ENCODE results near the gene PTH1R. TPM values are rescaled to one million over a fixed set of nuclear protein-coding genes. Genes with fewer than 3 reads are reported as not detected.

PTH1R gene
- total RNA-seq, 1 experiment from 2014 or later, result not detected

DNA sequence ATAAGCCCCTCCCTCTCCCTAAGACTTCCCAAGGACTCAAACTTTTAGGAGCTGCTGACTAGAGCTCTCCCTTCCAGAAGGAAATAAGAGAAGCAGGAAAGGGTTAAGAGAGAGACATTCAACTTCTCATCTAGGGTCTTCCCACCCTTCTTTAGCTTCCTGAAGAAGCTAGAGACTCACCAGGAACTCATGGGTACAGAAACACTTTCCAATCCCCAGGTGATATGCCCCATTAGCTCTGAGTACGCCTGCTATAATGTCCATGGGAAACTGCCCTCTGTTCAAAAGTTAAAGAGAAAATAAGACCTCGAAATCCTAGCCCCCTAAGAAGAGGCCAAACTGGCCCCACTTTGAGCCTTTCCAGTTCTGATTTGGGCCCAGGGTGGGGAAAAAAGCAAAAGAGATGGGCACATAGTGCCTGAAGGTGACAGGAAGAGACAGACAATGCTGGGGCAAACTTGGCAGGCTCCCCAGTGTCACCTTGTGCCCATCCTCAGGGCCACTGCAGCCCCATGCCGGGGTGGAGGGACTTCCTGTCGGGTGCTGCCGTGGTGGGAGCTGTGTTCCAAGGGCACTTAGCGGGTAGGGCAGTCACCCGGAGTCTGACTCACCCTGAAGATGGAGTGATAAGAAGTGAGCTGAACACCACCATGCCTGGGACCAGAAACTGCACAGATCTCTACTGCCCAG lies 69.5 kb downstream of the PTH1R start:
- H3K27me3 ChIP-seq (ENCODE audit: control insufficient read depth, insufficient read depth, low read length), result no peaks in the 10 kb centered on the region
- intact Hi-C loops (cut with micrococcal nuclease; ENCODE audit: unreplicated experiment) (no loop called here), in situ Hi-C loops (cut with HindIII; ENCODE audit: low pct_unique_long_range_greater_than_20kb, low sequenced_read_pairs) (no loop called here)
- ATAC-seq, result peak; percentile 81
- ChIA-PET POLR2A (no interaction called here), CTCF (no interaction called here)
- no peaks in the 10 kb centered on the region for H3K9me3 ChIP-seq (ENCODE audit: control insufficient read depth, insufficient read depth, low read depth, low read length)
- BruUV-seq (replicated peaks), result no TSS peak
- no peaks in the 10 kb centered on the region; the same call in 1 of the 2 replicates for H3K36me3 ChIP-seq (ENCODE audit: control insufficient read depth, insufficient read depth, low read length)
- peaks cover 53% of the 10 kb centered on the region for H3K4me1 ChIP-seq (ENCODE audit: control insufficient read depth, insufficient read depth, low read length)
- TF ChIP-seq TCF7L2 (IDR thresholded peaks at IDR 0.05; ENCODE audit: low read depth, low read length), result no peak
- no peak for TF ChIP-seq SIN3A (IDR thresholded peaks at IDR 0.05; ENCODE audit: borderline replicate concordance, insufficient read depth, low read depth, low read length)
- no peak for TF ChIP-seq POLR2AphosphoS5 (IDR thresholded peaks at IDR 0.05; ENCODE audit: low read depth, low read length)
- TF ChIP-seq, protein P1, sequence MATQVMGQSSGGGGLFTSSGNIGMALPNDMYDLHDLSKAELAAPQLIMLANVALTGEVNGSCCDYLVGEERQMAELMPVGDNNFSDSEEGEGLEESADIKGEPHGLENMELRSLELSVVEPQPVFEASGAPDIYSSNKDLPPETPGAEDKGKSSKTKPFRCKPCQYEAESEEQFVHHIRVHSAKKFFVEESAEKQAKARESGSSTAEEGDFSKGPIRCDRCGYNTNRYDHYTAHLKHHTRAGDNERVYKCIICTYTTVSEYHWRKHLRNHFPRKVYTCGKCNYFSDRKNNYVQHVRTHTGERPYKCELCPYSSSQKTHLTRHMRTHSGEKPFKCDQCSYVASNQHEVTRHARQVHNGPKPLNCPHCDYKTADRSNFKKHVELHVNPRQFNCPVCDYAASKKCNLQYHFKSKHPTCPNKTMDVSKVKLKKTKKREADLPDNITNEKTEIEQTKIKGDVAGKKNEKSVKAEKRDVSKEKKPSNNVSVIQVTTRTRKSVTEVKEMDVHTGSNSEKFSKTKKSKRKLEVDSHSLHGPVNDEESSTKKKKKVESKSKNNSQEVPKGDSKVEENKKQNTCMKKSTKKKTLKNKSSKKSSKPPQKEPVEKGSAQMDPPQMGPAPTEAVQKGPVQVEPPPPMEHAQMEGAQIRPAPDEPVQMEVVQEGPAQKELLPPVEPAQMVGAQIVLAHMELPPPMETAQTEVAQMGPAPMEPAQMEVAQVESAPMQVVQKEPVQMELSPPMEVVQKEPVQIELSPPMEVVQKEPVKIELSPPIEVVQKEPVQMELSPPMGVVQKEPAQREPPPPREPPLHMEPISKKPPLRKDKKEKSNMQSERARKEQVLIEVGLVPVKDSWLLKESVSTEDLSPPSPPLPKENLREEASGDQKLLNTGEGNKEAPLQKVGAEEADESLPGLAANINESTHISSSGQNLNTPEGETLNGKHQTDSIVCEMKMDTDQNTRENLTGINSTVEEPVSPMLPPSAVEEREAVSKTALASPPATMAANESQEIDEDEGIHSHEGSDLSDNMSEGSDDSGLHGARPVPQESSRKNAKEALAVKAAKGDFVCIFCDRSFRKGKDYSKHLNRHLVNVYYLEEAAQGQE (IDR thresholded peaks at IDR 0.05; ENCODE audit: insufficient read depth in 1 of 2, low read depth in 2 of 2, low read length in 1 of 2), result no peak
- TF ChIP-seq, protein P2, sequence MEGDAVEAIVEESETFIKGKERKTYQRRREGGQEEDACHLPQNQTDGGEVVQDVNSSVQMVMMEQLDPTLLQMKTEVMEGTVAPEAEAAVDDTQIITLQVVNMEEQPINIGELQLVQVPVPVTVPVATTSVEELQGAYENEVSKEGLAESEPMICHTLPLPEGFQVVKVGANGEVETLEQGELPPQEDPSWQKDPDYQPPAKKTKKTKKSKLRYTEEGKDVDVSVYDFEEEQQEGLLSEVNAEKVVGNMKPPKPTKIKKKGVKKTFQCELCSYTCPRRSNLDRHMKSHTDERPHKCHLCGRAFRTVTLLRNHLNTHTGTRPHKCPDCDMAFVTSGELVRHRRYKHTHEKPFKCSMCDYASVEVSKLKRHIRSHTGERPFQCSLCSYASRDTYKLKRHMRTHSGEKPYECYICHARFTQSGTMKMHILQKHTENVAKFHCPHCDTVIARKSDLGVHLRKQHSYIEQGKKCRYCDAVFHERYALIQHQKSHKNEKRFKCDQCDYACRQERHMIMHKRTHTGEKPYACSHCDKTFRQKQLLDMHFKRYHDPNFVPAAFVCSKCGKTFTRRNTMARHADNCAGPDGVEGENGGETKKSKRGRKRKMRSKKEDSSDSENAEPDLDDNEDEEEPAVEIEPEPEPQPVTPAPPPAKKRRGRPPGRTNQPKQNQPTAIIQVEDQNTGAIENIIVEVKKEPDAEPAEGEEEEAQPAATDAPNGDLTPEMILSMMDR (IDR thresholded peaks at IDR 0.05), result no peak
- DNase-seq (ENCODE audit: low read depth, low spot score), result no peak
- peak overlapping the region; percentile 57 for H3K27ac ChIP-seq (ENCODE audit: low read length)
- no peak overlapping the region for H3K4me3 ChIP-seq (ENCODE audit: low read depth in 2 of 2, low read length in 2 of 2)

DNA sequence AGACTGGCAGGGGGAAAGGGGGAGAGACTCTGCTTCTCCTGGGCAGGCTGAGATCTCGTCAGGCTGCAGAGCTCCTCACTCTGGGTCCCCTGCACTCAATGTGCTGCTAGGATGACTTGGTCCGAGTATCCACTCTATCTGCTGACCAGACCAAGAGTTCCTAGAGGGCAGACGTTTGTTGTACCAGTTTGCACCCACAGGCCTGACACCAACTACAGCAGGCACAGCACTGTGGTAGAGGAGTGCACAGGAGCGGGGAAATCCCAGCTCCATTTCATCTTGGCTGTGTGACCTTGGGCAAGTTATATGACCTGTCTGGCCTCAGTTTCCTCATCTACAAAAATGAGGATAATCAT lies 70.0 kb downstream of the PTH1R start:
- ChIA-PET POLR2A (no interaction called here), CTCF (no interaction called here)
- ATAC-seq (peak; percentile 46), DNase-seq (ENCODE audit: low read depth, low spot score) (no peak)
- H3K4me3 ChIP-seq (ENCODE audit: low read depth in 2 of 2, low read length in 2 of 2), result no peak overlapping the region
- peaks cover 53% of the 10 kb centered on the region for H3K4me1 ChIP-seq (ENCODE audit: control insufficient read depth, insufficient read depth, low read length)
- H3K9me3 ChIP-seq (ENCODE audit: control insufficient read depth, insufficient read depth, low read depth, low read length), result no peaks in the 10 kb centered on the region
- TF ChIP-seq, protein P1 (IDR thresholded peaks at IDR 0.05; ENCODE audit: insufficient read depth in 1 of 2, low read depth in 2 of 2, low read length in 1 of 2), result no peak
- TF ChIP-seq, protein P2 (IDR thresholded peaks at IDR 0.05), result no peak
- TF ChIP-seq SIN3A (IDR thresholded peaks at IDR 0.05; ENCODE audit: borderline replicate concordance, insufficient read depth, low read depth, low read length) (no peak), POLR2AphosphoS5 (IDR thresholded peaks at IDR 0.05; ENCODE audit: low read depth, low read length) (no peak), TCF7L2 (IDR thresholded peaks at IDR 0.05; ENCODE audit: low read depth, low read length) (no peak)
- intact Hi-C loops (cut with micrococcal nuclease; ENCODE audit: unreplicated experiment) (no loop called here), in situ Hi-C loops (cut with HindIII; ENCODE audit: low pct_unique_long_range_greater_than_20kb, low sequenced_read_pairs) (no loop called here)
- BruUV-seq (replicated peaks), result no TSS peak
- H3K36me3 ChIP-seq (ENCODE audit: control insufficient read depth, insufficient read depth, low read length), result no peaks in the 10 kb centered on the region; the same call in 1 of the 2 replicates
- H3K27me3 ChIP-seq (ENCODE audit: control insufficient read depth, insufficient read depth, low read length), result no peaks in the 10 kb centered on the region
- peak overlapping the region; percentile 57 for H3K27ac ChIP-seq (ENCODE audit: low read length)

All from Panc1 (cell line).